ENCODE results near the gene IL16.

Gene IL16

DNA sequence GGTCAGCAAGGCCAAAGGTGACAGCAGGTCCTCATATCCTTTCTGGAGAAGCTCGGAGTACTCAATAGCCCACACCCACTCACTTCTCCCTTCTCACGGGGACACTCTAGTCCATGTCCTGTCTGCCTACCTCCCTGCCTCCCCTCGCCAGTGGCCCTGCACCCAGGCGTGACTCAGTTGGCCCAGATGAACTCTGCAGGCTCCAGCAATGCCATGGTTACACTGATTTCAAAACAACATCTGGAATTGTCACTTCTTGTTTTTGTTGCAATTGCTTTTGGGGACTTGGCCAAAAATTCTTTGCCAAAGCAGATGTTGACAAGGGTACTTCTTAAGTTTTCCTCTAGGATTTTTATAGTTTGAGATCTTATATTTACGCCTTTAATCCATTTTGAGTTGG is 13.0 kb downstream of the IL16 start:
- no peak for DNase-seq

DNA sequence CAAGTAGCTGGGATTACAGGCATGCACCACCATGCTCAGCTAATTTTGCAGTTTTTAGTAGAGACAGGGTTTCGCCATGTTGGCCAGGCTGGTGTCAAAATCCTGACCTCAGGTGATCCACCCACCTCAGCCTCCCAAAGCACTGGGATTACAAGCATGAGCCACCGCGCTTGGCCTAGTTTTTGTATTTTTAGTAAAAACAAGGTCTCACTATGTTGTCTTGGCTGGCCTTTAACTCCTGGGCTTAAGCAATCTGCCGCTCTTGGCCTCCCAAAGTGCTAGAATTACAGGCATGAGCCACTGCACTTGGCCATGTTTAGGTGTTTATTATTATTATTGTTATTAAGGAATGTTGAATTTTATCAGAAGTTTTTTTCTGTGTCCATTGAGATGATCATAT is 14.7 kb downstream of the IL16 start:
- no peak for DNase-seq

DNA sequence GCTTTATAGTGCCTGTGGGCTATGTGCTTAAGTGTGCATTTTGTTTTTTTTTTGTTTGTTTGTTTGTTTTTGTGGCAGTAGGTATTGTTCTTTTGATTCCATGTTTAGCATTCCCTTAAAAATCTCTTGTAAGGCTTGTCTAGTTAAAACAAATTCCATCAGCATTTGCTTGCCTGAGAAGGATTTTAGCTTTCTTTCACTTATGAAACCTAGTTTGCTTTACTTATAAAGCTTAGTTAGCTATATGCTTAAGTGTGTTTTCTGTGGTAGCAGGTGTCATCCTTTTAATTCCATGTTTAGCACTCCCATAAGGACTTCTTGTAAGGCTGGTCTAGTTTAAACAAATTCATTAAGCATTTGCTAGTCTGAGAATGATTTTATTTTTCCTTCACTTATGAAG is 17.3 kb downstream of the IL16 start:
- no peak for DNase-seq

DNA sequence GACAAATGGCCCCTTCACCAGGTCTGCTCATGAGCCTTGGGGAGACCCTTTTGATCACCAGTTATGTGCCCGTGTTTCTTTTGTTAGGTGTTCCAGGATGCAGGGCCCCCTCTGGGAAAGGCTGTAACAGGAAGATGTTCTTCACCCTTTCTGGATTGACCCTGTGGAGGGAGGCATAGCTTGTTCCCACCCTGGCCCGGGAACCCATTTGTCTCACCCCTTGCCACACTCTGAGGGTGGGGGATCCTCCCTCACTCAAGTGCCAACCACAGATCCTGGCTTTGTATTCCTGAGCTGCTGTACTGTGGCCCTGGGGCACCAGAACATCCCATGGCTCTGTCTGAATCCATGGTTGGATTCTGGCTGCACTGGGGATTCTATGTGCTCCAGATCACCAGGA is 18.9 kb downstream of the IL16 start:
- no peak for DNase-seq

DNA sequence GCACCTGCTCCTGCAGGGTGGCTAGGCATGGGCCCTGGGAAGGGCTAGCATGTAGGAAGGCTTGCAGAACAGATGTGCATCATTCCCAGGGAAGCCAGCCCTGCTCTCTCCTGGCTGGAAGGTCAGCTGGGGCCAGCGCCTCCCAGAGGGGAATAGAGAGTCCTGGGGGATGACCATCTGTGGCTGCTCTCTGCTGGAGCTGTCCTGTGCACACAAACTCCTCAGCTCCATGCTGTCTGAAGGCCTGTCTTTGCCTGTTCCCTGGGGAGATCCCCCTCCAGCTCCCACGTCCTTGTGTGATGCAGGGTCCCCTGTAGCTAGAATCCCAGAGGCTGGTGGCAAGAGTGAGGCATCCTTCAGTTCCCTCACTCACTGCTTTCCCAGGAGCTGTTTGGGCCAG is 19.3 kb downstream of the IL16 start:
- no peak for DNase-seq

DNA sequence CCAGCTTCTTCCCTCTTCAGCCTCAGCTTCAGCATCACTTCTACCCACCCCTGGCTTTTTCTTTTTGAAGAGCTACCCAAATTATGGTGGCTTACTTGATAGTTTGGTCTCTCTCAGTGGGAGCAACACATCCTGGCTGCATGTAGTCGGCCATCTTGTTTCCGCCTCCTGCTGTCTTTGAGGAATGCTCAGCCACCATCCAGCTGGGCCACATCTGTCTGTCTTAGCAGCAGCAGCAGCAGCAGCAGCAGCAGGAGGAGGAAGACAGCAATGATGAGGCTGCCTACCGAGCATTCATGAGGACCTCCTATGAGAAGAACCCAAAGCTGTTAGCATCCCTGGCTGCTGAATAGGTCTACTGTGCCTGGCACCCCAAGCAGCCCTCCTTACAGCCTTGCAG is 19.7 kb downstream of the IL16 start:
- no peak for DNase-seq

DNA sequence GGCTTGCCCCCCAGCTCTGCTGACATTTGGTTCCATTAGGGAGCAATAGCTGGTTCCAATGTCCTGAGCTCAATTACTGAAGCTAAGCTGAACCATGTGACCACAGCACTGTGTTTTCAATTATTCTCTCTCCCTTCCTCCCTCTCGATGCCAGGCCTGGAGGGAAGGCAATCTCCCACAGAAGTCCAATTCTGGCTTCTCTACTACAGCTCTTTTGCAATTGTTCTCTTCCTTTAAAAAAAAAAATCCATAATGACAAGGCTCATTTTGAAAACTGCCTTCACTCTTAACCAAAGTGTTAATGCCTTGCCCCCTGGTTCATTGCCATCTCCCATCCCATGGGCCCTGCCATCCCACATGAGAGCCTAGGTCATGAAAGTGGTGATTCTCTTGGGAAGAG is 24.8 kb downstream of the IL16 start:
- no peak for DNase-seq

DNA sequence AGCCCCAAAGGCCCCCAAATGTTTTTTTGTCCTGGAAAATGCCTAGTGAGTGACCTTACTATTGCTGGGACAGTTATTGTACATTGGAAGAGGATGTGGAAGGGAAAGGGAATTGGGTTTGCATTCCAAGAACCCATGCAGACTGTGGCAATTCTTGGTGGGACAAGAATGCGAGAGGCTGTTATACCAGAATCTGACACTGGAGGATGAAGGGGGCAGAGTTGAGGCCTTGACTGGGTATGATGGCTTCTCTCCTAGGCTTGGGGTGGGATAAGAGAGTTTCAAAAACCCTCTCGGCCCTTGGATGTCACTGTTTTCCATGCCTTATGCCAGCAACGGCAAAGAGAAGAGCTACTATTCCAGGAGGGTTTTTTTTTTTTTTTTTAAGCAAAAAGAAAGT is 25.3 kb downstream of the IL16 start:
- no peak for DNase-seq

DNA sequence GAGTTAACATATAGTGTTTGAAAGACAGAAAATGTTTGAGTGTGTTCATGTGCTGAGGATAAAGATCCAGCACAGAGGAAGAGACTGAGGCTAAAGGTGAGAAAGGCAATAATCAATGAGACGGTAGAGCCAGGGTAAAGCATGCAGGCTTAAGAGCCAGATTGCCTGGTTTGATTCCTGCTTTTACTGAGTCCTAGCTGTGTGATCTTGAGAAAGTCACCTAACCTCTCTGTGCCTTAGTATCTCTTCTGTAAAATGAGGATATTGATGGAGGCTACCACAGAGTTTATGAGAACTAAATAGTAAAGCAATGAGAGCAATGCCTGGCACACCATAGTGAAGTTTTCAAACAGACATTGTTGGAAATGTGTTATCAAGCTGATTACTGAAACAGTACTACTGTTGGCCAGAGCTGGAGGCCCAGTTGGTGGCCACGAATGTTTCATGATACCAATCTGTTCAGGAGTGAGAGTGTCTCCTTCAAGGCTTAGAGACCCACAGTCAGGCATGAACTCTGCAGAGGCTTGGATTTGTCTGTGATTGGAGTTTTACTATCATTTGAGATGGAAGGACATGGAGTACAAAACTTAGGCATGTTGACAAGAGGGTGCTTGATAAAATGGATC is 26.8 kb downstream of the IL16 start:
- no peak for DNase-seq

DNA sequence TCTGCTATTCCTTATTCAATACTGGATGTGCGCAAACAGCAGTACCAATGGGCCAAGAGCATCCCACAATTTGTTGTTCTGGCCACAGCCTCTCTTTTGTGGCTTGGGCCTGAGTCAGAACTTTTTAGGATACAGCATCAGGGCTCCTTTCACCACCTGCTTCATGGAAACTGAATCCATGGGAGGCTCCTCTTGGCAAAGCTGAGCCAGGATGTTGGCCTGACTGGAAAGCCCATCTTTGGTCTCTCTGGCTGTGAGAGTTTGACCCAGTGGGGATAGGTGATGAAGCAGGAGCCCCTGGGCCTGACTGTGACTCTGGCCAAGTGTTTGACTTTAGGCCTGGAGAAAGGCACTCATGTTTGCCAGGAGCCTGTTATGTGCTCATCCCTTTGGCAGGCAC is 27.6 kb downstream of the IL16 start:
- DNase-seq, result no peak

DNA sequence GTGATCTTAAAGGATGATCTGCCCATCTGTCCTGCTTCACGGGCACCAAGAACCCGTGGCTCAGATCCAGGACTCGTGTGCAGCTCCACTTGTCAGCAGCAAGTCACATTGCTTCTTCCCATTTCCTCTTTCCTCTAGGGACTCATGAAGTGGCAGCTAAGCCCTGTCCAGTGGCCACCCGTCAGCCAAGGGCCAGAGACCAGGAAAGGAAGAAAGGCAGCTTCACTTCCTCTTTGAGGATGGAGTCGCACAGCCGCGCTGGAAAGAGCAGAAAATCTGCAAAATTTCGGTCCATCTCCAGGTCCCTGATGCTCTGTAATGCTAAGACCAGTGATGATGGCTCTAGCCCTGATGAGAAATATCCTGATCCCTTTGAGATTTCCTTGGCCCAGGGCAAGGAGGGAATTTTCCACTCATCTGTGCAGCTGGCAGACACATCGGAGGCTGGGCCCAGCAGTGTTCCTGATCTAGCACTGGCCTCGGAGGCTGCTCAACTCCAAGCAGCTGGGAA is 28.5 kb downstream of the IL16 start:
- DNase-seq, result no peak

DNA sequence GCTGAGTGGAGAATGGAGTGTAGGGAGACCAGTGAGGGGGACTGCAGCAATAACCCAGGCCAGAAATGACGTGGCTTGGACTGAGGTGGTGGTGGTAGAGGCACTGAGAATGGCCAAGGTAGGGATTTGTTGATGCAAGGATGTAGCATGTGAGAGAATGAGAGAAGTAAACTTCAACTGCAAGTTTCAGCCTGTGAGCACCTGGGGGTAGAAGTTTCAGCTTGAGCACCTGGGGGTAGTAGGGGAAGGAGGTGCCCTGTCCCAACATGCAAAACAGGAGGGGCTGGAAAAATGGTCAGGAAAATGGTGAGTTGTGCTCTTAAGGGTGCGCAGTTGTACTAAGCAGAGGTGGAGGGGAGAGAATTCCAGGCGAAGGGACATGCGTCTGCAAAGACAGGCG is 31.0 kb downstream of the IL16 start:
- no peak for DNase-seq

DNA sequence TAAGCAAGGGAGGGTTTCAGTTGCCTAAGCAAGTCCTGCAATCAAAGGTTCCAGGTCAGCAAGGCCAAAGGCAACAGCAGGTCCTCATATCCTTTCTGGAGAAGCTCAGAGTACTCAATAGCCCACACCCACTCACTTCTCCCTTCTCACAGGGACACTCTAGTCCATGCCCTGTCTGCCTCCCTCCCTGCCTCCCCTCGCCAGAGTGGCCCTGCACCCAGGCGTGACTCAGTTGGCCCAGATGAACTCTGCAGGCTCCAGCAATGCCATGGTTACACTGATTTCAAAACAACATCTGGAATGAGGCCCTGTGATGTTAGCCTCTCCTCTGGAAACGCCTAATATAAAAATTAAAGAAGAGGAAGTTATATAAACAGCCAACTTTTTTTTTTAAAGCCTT is 32.9 kb downstream of the IL16 start:
- DNase-seq, result no peak

DNA sequence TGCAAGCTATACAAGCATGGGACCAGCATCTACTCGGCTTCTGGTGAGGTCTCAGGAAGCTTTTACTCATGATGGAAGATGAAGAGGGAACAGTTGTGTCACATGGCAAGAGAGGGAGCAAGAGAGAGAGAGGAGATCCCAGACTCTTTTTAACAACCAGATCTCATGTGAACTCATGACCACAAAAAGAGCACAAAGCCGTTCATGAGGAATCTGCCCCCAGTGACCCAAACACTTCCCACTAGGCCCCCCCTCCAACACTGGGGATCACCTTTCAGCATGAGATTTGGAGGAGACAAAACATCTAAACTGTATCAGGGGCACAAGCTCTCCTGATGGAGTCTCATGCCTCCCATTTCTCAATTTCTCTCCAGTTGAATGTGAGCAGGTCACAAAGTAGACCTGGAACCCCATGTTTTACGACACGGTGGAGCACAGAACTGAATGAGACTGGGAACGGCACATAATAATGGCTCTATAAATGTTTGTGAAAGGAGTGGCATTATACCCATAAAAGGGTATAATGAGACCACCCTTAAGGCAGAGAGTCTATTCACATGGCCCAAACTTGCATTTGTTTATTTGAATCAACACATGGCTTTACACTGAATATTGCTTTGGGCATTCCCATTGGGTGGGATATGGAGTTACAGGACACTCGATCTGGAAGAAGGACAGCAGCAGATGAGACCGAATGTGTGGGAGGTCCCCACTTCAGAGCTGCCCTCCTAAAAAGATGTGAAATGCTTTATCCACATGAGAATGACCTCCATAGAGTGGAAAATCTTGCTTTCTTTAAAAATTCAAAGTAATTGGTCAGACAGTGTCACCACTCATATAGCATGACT is 38.8 kb downstream of the IL16 start:
- DNase-seq, result no peak

DNA sequence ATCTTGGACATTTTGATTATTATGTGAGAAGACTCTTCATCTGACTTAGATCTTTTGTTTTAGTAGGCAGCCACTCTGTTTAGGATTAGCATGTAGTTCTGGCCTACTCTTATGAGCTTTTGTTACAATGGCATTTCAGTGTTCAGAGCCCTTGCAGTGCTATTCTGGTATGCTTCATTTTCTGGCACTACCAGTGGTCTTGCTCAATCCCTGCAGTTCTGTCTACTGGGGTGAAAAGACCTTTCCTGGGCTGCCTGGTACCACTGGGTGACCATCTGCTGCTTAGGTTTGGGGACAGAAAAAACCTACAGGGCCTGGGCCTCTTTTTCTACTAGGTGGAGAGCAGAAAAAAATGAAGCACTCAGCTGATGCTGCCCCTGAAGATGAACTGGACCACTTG is 42.5 kb downstream of the IL16 start:
- DNase-seq, result no peak

DNA sequence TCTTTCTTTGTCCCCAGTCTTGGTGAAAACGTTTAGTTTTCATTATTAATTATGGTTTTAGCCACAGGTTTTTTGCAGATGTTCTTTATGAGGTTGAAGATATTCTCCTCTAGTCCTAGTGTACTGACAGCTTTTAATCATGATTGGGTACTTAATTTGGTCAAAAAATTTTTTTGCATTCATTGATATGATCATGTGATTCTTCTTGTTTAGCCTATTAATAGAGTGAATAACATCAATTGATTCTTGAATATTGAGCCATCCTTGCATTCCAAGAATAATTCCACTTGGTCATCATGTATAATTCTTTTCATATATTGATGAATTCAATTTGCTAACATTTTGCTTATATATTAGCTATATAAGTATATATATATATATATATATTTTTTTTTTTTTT is 46.1 kb downstream of the IL16 start:
- no peak for DNase-seq

DNA sequence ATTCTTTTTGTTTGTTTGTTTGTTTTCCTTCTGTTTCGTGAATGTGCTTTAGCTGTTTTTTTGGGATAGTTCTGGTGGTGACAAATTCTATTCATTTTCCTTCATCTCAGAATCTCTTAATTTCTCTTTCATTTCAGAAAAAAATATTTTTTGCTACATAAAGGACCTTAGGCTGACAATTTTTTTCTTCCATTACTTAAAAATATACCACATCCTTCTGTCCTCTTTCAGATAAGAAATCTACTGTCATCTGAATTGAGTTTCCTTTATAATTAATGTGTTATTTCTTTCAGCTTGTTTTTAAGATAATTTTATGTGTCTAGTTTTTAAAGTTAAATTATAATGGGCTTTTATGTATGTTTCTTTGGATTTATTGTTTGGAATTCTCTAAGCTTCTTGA is 47.6 kb downstream of the IL16 start:
- no peak for DNase-seq

DNA sequence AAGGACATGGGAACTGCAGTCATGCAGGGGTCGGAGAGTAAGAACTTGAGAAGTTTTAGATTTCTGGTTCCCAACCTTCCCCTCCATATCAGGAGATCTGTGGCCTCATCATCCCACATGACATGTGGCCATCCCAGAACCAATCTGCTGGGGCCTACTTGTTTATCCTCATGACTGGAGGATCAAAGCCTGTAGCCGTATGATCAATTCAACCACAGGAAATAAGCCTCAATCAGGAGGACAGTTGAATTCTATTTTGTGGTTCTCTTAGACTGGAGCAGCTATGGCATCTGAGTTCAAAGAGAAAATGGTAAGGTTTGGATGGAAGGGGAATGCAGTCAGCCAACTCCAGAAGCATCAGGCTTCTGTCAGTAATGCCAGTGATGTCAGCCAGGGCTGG is 57.2 kb downstream of the IL16 start:
- no peak for DNase-seq

DNA sequence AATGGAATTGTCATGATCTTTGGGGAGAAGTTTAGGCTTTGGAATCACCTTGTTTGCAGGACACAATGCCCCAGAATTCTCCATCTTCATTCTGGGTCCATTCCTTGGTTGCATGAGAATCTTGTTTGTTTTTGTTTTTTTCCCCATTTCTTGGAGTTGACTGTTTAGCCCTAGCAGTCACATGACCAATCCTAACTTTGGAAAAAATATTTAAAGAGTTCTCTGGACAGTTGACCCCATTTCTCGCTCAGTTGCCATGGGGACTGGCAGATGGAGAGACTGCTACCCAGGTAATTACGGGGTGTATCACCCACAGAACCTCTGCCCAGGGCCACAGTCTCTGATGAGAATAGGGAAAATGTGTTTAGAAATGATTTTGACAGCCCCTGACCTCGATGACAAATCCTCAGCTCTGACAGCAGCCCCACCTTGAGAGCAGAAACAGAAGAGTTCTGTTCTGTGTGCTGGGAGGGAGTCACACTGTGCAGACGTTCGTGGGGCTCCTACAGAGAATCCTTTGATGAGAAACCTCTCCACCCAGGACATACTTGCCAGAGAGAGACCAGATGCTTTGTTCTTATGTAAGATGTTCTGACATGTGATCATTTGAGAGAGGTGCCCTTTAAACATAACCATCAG is 57.7 kb downstream of the IL16 start:
- DNase-seq, result no peak

DNA sequence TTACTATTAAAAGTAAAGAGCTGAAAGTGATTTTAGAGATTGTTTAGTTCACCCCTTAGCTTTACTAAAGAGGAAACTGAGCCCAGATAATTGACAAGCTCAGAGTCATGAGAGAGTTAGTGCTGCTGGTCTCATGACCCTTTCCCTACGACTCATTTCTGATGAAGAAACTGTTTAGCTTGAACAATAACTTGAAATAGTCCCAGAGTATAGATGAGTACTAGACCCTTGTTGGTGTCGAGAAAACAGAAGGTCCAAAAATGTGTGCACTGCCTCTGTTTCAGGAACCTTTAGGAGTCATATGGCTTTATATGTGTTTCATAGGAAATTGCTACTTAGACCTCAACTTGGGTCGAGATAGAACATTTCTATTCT is 58.2 kb downstream of the IL16 start:
- no peak for DNase-seq

DNA sequence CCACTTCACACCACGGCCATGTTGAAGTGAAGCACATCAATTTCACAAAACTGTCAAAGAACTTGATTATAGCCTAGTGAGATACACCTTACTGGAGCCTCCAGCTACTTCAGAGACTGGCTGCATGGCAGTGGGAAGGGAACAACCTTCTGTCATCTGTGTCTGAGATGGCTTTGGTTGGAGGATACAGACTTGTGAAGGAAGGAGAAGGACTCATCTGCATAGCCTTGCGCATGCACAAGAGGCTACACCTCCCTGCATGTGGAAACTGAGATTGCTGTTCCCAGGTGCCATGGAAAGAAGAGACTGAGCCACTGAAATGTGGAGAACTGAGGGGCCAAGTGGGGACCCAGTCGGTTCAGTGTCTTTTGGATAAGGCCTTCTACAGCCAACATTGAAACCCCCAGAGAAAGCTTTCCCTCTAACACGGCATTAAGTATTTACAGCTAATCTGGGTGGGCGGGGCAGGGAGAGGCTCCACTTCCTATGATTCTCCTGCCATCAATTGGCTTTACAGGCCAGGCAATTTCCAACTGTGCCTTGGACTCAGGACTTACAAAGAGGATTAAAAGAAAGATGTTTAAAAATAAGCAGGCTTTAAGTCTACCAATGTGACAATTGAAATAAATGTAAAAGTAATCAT is 58.8 kb downstream of the IL16 start:
- no peak for DNase-seq

DNA sequence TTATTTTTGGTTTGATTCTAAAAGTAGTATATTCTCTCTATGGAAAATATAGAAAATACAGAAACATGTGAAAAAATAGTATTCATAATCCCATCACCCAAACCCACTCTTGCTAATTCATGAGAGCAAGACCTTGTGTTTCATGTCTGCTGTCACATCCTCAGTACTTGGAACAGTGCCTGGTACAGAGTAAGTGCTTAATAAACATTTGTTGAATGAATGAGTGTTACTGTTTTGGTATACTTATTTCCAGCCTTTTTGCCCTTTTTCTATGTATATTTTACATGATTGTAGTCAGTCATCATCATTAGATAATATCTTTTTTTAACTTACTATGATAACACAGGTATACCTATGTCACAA is 59.3 kb downstream of the IL16 start:
- DNase-seq, result no peak

DNA sequence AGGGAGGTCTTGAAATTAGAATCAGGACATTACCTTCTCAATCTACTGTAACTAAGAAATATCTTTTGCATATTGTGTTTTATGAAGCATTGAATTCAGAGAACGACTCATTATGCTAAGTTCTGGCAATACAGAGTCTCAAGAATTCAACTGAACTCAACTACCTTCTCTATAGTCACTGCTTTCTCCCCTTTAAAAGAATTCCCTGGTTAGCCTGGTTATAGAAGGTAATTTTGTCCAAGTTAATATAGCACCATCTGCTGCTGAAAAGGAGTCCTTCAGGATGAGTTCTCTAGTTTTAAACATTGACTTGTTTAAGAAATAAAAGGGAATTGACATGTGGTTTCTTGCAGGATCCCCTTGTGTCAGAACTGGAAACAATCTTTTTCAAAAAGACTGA is 60.2 kb downstream of the IL16 start:
- DNase-seq, result peak in 1 of 2 experiments; percentile 59

DNA sequence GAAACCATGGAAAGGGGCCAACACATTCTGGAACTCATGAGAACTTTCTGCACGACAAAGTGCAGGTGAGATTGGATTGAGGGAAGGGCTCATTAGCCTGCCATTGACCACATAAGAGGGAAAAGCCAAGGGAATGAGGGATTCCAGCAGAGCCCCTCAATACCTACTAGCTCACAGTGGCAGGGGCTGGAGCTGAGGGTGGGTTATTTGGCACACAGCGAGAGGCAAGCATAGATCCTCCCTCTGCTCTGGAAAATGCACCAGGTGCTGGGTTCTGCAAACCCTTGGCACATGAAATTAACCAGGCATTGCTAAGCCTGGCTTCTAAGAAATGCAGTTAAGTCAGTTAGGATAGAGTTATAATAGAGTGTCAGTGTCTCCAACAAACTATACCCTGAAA is 60.8 kb downstream of the IL16 start:
- DNase-seq, result no peak

All from SW 1271 (cell line).